Endothelial cell (in vitro differentiated cells): ENCODE data around the gene PPIL6. TPM values are rescaled to one million over a fixed set of nuclear protein-coding genes. Genes with fewer than 3 reads are reported as not detected.

Source experiments
- DNase-seq: peaks from one replicate; pipeline ENCODE4 v3.0.0; 2021; ENCODE audit warnings: low spot score
- H3K27ac Mint-ChIP-seq: one replicate; pipeline ENCODE4 v1.8.0; 2021; ENCODE audit warnings: mixed read lengths, inconsistent platforms; ENCODE audit not compliant: unreplicated experiment
- H3K27me3 Mint-ChIP-seq: one replicate; pipeline ENCODE4 v1.8.0; 2021; ENCODE audit warnings: mild to moderate bottlenecking, moderate library complexity, mixed read lengths, inconsistent platforms; ENCODE audit not compliant: unreplicated experiment
- H3K36me3 Mint-ChIP-seq: one replicate; pipeline ENCODE4 v1.8.0; 2021; ENCODE audit warnings: mild to moderate bottlenecking, low read depth, mixed read lengths, inconsistent platforms; ENCODE audit not compliant: unreplicated experiment
- H3K4me1 Mint-ChIP-seq: one replicate; pipeline ENCODE4 v1.8.0; 2021; ENCODE audit warnings: mild to moderate bottlenecking, mixed read lengths, inconsistent platforms; ENCODE audit not compliant: unreplicated experiment
- H3K4me3 Mint-ChIP-seq: one replicate; pipeline ENCODE4 v1.8.0; 2021; ENCODE audit warnings: mild to moderate bottlenecking, mixed read lengths, inconsistent platforms; ENCODE audit not compliant: unreplicated experiment
- H3K9me3 Mint-ChIP-seq: one replicate; pipeline ENCODE4 v1.8.0; 2021; ENCODE audit warnings: mixed read lengths, inconsistent platforms; ENCODE audit not compliant: unreplicated experiment
- total RNA-seq: library from RNA; stranded (reverse); fragmentation: NEBNext Ultra II Directional; extraction: Animal tissue kit (Norgen Biotek cat#: 25700); gene quantifications from one replicate; pipeline ENCODE4 v1.2.1, GENCODE V29; 2021; ENCODE audit not compliant: unreplicated experiment
- TF ChIP-seq, protein P1 (sequence below): fragments of 200-600 bp; sonication (generic); IDR thresholded peaks from one replicate; pipeline ENCODE4 v1.5.0; 2021; ENCODE audit warnings: antibody characterized with exemption; ENCODE audit not compliant: unreplicated experiment

PPIL6 gene
- total RNA-seq, 1 donor from 2014 or later = 0.95 TPM

GRCh38 chr6:109449064-109449794 lies 8.8 kb upstream of the PPIL6 start:
- TF ChIP-seq, protein P1, sequence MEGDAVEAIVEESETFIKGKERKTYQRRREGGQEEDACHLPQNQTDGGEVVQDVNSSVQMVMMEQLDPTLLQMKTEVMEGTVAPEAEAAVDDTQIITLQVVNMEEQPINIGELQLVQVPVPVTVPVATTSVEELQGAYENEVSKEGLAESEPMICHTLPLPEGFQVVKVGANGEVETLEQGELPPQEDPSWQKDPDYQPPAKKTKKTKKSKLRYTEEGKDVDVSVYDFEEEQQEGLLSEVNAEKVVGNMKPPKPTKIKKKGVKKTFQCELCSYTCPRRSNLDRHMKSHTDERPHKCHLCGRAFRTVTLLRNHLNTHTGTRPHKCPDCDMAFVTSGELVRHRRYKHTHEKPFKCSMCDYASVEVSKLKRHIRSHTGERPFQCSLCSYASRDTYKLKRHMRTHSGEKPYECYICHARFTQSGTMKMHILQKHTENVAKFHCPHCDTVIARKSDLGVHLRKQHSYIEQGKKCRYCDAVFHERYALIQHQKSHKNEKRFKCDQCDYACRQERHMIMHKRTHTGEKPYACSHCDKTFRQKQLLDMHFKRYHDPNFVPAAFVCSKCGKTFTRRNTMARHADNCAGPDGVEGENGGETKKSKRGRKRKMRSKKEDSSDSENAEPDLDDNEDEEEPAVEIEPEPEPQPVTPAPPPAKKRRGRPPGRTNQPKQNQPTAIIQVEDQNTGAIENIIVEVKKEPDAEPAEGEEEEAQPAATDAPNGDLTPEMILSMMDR = no peak
- Mint-ChIP-seq H3K27ac (no peak overlapping the region), H3K27me3 (peaks cover 9% of the 10 kb centered on the region), H3K36me3 (peaks cover 17% of the 10 kb centered on the region), H3K4me1 (no peaks in the 10 kb centered on the region), H3K9me3 (no peaks in the 10 kb centered on the region), H3K4me3 (no peak overlapping the region)
- no peak for DNase-seq

- Mint-ChIP-seq H3K4me3 (no peak overlapping the region), H3K4me1 (no peaks in the 10 kb centered on the region), H3K27ac (no peak overlapping the region), H3K36me3 (peaks cover 17% of the 10 kb centered on the region), H3K9me3 (no peaks in the 10 kb centered on the region), H3K27me3 (peaks cover 9% of the 10 kb centered on the region)
- TF ChIP-seq, protein P1 = no peak
- DNase-seq = no peak
These were observed 8.2 kb upstream of the PPIL6 start for GRCh38 chr6:109448615-109449014.

DNA sequence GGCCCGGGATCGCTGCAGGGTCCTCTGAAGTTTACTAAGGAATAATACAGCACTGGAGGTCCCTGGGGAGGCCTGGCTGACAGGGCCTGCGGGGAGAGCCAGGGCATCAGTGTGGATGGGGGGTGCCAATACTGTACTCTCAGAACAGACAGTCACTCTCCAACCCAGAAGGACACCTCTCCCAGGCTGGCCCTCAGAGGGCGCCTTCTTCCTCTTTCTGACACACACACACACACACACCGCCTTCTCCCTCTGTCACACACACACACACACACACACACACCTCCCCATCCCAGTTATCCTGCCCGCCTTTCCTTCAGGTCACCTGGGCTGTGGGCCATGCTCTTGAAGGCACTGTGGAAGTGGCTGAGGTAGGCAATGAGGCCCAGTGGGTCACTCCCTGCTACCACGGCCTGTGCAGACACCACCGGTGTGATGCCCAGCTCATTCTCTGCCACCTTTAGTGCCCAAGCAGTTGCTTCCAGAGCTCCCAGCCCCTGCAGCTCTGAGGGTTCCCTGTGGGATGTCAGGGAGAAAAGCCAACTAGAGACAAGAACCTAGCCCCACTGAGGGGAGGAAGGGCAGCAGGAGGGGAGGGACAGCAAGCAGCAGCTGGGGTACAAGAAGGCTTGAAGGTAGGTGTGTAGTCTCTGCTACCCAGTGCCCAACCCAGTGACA lies 7.6 kb upstream of the PPIL6 start:
- Mint-ChIP-seq H3K9me3 (no peaks in the 10 kb centered on the region), H3K4me1 (no peaks in the 10 kb centered on the region), H3K4me3 (no peak overlapping the region), H3K27ac (no peak overlapping the region), H3K27me3 (peaks cover 9% of the 10 kb centered on the region), H3K36me3 (peaks cover 17% of the 10 kb centered on the region)
- TF ChIP-seq, protein P1 = no peak
- no peak for DNase-seq

- TF ChIP-seq, protein P1 = no peak
- Mint-ChIP-seq H3K27me3 (peaks cover 9% of the 10 kb centered on the region), H3K4me1 (no peaks in the 10 kb centered on the region), H3K27ac (no peak overlapping the region), H3K4me3 (no peak overlapping the region), H3K36me3 (peaks cover 20% of the 10 kb centered on the region), H3K9me3 (no peaks in the 10 kb centered on the region)
- DNase-seq = no peak
These were observed 6.7 kb upstream of the PPIL6 start for GRCh38 chr6:109447087-109447486.

- no peak overlapping the region for H3K27ac Mint-ChIP-seq
- H3K36me3 Mint-ChIP-seq = peaks cover 20% of the 10 kb centered on the region
- peaks cover 14% of the 10 kb centered on the region for H3K27me3 Mint-ChIP-seq
- H3K4me1 Mint-ChIP-seq = no peaks in the 10 kb centered on the region
- no peak for DNase-seq
- peak overlapping the region; percentile 0 for H3K4me3 Mint-ChIP-seq
- H3K9me3 Mint-ChIP-seq = no peaks in the 10 kb centered on the region
- TF ChIP-seq, protein P1 = no peak
These were observed 6.1 kb upstream of the PPIL6 start for GRCh38 chr6:109446541-109446940.
